ENCODE data around the gene ADAMTS16. TPM values are rescaled to one million over a fixed set of nuclear protein-coding genes. Genes with fewer than 3 reads are reported as not detected.

The ADAMTS16 gene, protein sequence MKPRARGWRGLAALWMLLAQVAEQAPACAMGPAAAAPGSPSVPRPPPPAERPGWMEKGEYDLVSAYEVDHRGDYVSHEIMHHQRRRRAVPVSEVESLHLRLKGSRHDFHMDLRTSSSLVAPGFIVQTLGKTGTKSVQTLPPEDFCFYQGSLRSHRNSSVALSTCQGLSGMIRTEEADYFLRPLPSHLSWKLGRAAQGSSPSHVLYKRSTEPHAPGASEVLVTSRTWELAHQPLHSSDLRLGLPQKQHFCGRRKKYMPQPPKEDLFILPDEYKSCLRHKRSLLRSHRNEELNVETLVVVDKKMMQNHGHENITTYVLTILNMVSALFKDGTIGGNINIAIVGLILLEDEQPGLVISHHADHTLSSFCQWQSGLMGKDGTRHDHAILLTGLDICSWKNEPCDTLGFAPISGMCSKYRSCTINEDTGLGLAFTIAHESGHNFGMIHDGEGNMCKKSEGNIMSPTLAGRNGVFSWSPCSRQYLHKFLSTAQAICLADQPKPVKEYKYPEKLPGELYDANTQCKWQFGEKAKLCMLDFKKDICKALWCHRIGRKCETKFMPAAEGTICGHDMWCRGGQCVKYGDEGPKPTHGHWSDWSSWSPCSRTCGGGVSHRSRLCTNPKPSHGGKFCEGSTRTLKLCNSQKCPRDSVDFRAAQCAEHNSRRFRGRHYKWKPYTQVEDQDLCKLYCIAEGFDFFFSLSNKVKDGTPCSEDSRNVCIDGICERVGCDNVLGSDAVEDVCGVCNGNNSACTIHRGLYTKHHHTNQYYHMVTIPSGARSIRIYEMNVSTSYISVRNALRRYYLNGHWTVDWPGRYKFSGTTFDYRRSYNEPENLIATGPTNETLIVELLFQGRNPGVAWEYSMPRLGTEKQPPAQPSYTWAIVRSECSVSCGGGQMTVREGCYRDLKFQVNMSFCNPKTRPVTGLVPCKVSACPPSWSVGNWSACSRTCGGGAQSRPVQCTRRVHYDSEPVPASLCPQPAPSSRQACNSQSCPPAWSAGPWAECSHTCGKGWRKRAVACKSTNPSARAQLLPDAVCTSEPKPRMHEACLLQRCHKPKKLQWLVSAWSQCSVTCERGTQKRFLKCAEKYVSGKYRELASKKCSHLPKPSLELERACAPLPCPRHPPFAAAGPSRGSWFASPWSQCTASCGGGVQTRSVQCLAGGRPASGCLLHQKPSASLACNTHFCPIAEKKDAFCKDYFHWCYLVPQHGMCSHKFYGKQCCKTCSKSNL
- 8.6 and 11.7 TPM in 2 replicates for total RNA-seq

DNA sequence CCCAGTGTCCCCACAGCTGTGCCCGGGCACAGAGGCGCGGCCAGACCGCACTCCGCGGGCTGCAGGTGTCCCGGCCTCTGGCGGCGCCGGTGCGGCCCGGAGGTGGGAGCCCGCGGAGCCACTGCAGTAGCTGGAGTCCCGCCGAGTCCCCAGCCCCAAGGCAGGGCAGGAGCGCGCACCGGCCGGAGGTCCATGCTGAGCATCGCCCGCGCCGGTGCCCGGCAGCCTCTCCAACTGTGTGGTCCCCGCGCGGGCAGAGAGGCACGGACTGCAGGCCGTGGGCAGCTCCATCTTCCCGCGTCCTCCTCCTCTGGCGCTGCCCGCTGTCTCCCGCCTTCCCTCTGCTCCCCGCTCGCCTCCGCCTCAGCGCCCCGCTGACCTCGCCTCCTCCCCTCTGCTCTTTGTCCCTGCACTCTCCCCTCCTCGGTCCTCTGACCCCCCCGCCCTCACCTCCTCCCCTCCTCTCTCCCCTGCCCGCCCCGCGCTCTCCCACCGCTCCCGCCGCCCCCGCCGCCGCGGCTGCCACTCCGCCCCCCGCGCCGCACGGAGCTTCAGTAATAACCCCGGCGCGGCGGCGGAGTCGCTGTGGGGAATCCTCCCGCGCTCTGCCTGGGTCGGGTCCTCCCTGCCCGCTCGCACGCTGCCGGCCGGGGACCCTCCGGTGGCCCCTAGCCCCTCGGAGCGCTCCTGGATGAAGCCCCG is at the start of gene ADAMTS16:
TSS of gene ADAMTS16 (plus strand) at position 554 of the 702 bp plus-strand sequence. CDS start at position 692, 138 bp downstream.

